HG02970 (cell line): ENCODE measurements around the gene PFAS.
A peak's percentile ranks its signal among the peaks of the same experiment; 100 is the strongest.

ENCODE experiments used
- ATAC-seq: cut with Tn5 transposase; IDR thresholded peaks from one replicate; pipeline ENCODE4 v1.9.1; 2021; ENCODE audit warnings: mild to moderate bottlenecking, moderate library complexity, moderate number of reproducible peaks; ENCODE audit not compliant: unreplicated experiment, low FRiP score

PFAS gene

DNA sequence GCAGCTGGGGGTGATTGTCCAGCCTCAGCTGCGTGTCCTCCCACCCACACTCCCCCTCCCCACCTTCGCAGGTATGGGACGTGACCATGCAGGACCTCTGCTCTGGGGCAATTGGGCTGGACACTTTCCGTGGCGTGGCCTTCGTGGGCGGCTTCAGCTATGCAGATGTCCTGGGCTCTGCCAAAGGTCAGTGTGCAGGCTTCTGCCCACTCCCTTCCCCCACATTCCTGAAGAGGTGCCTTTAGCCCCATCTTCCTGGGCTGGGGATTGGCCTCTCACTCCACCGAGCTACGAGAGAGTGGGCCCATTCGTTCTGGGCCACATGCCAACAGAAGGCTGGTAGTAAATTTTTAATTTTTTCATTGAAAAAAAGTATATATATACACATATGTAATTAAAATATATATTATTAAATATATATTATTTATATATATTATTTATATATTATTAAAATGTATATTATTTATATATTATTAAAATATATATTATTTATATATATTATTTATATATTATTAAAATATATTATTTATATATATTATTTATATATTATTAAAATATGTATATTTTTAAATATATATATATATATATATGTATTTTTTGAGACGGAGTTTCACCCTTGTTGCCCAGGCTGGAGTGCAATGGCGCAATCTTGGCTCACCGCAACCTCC, 18.5 kb downstream of the PFAS start:
- ATAC-seq, result no peak

DNA sequence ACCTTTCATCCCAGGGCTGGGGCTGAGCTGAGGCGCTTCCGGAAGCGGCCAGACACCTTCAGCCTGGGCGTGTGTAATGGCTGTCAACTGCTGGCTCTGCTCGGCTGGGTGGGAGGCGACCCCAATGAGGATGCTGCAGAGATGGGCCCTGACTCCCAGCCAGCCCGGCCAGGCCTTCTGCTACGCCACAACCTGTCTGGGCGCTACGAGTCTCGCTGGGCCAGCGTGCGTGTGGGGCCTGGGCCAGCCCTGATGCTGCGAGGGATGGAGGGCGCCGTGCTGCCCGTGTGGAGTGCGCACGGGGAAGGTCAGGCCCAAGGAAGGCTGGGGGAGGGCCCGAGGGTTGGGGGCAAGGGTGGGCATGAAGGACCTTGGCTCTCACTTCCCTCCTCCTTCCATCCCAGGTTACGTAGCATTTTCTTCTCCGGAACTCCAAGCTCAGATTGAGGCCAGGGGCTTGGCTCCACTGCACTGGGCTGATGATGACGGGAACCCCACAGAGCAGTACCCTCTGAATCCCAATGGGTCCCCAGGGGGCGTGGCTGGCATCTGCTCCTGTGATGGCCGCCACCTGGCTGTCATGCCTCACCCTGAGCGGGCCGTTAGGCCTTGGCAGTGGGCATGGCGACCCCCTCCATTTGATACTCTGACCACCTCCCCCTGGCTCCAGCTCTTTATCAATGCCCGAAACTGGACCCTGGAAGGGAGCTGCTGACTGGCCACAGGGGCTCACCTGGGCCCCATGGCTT, 19.6 kb downstream of the PFAS start:
- ATAC-seq, result no peak

DNA sequence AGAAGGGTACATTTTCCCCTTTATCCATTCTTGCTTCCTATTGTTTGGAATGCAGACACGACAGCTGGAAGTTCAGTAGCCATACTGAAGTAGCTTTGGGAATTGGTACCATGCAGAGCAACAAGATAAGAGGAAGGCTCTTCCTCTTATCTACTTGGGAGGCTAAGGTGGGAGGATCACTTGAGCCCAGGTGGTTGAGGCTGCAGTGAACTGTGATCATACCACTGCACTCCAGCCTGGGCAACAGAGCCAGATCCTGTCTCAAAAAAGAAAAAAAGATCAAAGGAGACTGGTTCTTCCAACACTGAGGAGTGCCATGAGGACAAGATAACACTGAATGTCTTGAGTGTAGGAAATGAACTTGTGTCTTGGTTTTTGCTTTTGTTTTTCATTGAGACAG, 23.3 kb downstream of the PFAS start:
- ATAC-seq, result no peak

DNA sequence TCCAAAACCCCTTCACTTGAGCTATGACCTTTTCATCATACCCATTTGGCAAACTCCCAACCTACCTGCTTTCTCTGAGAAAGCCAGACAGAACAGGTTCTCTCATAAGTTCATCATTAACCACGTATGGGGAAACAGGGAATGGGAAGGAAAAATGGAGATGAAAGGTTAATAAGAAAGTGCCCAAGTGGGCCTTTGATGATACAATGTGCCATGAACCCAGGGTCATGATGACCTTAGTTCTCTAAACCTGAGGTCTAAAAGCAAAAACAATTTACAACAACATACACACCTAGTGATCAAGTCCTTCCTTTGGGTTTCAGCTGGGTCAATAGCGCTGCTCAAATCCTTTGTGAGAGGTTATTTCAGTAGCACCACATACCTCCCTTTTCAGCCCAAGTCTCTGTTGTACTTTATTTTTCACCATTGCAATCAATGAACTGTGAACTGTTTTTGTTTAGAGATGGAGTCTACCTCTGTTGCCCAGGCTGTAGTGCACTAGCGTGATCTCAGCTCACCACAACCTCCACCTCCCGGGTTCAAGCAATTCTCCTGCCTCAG, 24.9 kb downstream of the PFAS start:
- no peak for ATAC-seq

DNA sequence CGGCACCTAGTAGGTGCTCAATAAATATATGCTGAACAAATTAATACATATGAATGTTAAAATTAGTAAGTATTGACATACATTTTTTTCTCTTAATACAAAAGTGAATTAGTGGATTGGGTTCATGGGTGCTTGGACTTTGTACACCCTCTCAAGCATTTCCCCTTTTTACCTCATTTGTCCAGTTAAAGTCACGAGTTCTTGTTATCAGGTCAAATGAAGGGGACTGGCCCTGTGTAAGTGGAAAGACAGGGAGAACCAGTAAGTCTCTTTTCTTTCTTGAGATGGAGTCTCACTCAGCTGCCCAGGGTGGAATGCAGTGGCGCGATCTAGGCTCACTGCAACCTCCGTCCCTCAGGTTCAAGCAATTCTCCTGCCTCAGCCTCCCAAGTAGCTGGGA, 25.7 kb downstream of the PFAS start:
- no peak for ATAC-seq

DNA sequence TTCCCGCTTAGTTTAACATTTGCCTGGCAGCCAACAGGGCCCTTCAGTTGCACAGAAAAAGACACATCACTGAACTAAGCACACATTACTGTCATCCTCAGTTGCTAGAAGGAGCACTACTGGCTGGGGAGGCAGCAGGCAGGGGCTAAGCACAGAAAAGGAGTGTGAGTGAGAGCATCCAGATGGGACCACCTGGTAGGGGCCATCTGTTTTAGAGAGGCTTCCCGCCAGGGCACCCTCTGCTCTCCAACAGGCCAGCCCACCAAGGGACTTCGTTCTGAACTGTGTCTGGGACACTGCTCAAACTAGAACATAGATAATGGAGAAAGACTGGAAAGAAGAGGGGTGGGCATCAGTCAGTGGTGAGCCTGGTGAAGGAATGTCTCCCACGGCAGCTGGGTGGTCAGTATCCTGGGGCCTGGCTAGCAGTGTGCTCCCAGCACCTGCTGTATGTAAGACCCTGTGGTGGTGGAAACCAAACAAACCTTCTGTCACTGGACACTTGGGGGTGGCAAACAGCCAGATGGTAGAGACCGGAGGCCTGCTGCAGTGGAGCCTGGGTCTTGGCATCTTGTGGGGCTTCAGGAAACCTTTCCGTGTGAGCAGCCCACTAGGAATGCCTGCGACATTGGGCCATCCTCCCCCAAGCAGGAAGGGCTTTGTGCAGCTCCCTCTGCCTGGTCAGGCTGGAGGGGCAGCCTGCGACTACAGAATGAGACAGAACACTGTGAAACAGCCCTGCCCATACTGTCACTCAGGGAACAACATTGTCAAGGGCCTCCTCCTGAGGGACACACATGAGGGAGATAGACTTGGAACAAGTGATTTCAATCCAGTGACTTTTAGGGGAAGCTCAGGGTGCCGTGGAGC, 26.6 kb downstream of the PFAS start:
- ATAC-seq, result no peak

DNA sequence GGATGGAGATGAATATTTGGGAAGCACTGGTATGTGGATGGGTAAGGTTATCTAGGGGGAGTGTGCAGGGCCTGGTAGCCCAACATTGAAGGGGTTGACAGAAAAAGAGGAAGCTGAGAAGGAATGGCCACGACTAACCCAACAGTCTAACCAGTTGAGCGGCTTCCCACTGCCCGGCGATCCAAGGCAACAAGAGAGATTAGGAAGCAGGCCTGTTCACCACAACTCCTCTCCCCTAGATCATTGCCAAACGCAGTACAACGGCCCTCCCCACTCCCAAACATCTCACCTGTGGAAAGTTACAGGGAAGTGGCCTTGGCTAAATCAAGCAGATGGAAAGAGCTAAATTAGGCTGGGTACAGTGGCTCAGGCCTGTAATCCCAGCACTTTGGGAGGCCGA, 28.2 kb downstream of the PFAS start:
- ATAC-seq, result no peak

DNA sequence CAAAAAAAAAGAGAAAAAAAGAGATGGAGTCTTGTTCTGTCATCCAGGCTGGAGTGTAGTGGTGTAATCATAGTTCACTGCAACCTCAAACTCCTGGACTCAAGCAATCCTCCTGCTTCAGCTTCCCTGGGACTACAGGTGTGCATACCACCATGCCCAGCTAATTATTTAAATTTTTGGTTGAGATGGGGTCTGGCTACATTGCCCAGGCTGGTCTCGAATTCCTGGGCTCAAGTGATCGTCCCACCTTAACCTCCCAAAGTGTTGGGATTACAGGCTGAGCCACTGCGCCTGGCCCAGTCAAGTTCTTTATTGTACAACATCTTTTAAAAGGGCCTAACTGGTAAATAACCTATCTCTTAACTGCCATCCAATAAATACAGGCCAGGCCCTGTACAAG, 33.3 kb downstream of the PFAS start:
- no peak for ATAC-seq

DNA sequence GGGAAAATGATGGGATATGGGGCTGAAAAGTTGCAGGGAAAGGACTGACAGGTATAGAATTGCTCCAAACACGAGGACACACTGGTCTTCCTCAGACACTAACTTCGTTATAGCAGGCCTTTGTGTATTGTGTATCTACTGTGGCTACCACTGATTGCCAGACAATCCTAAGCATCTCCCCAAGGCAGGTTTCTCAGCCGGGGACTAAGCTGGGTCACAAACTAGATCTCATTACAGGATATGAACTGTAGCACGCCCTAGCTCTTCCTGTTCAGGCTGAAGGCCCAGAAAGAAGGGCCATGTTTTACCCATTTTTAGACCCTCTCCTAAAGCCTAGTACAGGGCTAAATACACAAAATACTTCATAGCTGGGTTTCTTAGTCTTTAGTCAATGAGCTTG, 34.3 kb downstream of the PFAS start:
- ATAC-seq, result no peak

DNA sequence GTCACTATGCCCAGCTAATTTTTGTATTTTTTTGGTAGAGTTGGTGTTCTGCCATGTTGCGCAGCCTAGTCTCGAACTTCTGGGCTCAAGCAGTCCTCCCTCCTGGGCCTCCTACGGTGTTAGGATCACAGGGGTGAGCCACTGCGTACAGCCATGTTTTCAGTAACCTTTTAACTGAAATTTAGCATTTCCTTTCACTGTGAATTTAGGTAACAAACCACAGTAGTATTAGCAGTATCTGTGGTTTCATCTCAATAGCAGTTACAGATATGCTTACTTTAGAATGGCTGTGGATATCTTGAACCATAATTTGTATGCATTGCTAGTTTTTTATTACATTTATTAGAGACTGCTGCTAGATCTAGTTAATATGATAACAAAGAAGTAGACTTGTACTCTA, 35.0 kb downstream of the PFAS start:
- no peak for ATAC-seq

DNA sequence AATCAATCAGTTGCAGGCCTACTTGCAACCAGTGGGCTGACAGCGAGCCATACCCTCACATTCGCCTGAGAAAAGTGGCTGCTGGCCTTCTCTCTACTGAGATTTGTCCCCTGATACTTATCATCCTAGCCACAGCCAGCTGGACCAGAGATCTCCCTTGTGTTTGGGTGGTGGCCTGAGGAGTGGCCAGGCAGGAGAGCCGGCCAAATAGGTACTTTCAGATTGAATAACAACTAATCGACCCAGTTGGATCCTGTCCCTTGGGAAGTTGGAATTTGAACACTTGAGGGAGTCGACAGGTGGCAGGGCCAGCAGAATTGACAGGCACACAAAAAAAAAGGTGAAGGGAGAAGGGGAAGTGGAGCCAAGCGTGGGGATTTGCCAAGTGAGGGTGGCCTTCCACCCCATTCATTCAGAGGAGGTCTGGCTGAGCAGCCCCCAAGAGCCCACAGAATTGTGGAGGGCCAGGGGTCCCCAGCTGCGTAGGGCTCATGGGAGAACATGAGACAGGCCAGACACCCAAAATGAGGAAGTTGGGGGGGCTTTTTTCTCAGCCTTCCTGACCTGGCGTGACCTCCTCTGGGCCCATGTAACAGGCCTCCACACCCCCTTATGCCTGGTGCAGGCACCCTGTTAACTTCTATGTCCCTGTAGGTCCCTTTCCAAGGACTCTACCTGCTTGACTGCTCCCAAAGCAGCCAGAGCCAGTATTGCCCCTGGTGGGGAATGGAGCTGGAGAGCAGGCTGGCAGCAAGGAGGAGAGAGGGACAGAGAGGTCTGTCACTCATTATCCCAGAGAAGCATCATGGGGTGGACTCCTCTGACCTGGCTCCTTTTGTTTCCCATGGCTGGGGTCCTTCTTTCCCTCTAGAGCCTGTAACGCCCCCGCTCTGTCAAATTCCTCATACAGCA, 36.4 kb downstream of the PFAS start:
- ATAC-seq, result no peak

DNA sequence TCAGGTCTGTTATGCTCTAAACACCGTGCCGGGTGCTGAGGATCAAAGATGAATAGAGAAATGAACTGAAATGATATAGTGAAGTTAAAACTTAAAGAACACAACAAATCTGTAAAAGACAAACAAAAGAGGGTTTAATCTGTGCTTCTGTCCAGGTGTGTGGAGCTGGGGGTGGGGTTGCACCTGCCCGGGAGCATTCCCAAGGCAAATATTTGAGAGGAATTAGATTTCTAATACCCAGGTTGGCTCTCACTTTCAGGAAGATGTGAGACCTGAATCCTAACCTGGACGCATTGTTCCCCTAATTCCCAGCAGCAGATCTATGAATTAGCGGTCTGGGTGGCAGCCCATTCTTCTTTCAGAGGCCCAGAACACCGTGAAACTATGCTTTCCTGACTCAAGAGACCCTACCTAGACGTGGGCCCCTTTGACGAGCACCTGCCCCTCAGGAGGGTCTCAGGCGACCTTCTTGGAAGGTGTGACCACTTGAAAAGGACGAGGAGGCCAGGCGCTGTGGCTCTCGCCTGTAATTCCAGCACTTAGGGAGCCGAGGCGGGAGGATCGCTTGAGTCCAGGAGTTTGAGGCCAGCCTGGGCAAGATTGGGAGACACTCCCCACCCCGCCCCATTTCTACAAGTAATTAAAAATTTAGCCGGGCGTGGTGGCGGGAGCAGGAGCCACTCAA, 38.7 kb downstream of the PFAS start:
- ATAC-seq, result no peak

DNA sequence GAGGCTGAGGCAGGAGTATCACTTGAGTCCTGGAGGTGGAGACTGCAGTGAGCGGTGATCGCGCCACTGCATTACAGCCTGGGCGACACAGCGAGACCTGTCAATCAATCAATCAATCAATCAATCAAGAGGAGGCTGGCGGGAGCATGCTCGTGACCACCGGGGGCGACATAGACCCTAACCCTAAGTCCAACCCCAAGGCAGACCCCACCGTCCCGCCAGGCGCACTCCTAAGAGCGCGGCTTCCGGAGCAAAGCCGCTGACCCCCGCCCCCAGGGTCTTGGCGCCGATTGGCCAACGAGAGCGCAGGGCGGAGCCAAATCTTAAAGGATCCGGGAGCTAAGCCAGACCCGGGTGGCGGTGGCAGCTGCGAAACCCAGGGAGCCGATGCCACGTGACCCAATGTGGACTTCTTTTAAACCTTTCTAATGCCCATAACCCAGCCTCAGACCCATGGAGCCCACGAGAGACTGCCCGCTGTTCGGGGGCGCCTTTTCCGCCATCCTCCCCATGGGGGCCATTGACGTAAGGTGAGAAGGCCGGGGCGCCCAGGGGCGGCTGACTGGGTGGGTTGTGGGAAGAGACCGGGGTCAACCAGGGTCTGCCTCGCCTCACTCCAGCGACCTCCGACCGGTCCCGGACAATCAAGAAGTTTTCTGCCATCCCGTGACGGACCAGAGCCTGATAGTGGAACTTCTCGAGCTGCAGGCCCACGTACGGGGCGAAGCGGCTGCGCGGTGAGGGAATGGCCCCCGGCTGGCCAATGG, 39.4 kb downstream of the PFAS start, which contains the start of gene RANGRF:
RANGRF (plus strand) TSS at position 335 of the 767 bp plus-strand sequence; CDS start at position 454, 119 bp downstream.
- peak; percentile 75 for ATAC-seq

DNA sequence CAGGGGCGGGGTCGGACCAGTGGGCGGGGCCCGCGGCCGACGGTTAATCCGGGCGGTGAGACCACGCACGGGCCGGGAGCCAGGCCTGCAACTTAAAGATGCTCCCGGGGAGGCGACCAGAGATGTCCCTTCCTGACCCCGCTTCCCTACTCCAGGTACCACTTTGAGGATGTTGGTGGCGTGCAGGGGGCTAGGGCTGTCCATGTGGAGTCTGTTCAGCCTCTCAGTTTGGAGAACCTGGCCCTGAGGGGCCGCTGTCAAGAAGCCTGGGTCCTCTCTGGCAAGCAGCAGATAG, 40.0 kb downstream of the PFAS start:
- ATAC-seq, result peak; percentile 56

DNA sequence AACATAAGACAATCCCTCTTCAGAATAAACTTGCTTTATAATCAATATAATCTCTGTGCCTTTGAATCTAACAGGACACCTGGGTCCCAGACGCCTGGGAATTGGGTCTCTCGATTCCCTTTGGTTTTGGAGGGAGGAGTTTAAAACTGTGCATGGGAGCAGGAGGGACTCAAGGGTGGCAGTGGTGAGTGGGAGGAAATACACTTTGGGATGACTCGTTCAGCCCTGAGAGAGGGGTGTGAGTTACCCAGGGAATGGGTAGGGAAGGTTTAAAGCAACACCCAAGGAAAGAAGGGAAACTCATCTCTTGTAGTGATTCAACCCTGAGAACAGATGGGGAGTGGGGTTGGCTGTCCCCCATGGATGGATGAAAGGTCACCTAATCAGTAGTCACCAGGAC, 41.0 kb downstream of the PFAS start:
- no peak for ATAC-seq

DNA sequence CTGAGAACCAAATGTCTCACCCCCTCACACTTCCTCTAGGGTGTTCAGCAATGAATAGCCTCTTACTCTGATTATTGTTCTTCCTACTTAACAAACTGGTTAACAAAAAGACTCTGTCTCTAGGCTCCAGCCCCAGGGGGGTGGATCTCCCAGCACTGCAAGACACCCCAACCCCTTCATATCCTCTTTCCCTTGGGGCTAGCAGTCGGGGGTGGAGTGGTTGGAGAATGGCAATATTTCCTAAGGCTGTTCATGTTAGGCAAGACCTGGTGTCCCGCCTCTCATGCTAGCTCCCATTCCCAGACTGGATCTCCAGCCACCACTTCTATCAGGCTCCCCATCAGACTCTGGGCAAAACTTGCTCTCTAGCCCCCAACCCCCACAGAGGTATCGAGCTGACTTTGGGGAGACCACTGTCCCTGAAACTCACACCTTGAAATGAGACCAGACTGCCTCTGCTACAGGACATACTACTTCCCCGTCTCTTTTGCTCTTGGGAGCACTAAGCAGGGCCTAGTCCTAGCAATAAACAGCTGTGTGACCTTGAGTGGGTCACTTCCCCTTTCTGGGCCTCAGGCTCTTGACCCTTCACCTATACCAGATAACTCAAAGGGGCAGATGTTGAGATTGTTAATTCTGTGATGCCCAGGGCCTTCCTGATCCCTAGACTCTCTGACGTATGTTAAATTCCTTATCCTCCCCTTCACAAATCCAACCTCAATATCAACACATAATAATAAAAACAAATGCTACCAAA, 43.7 kb downstream of the PFAS start:
- no peak for ATAC-seq

DNA sequence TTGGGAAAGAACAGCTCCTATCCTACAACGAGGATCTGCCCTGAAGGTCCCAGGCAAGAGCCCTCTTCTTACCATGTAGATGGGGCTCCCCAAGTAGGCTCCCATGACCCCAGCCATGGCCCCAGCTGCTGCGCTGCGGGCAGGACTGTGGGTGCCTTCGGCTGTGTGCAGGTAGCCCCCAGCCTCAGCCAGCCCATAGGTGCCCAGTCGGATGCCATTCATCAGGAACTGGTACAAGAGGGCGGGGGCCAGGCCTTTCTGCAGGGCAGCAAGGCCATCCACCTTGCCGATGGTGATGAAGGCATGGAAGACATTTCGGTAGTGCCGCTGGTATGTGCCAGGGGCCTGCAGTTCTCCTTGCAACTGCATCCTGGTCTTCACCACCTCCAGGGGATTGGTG, 45.3 kb downstream of the PFAS start:
- no peak for ATAC-seq

DNA sequence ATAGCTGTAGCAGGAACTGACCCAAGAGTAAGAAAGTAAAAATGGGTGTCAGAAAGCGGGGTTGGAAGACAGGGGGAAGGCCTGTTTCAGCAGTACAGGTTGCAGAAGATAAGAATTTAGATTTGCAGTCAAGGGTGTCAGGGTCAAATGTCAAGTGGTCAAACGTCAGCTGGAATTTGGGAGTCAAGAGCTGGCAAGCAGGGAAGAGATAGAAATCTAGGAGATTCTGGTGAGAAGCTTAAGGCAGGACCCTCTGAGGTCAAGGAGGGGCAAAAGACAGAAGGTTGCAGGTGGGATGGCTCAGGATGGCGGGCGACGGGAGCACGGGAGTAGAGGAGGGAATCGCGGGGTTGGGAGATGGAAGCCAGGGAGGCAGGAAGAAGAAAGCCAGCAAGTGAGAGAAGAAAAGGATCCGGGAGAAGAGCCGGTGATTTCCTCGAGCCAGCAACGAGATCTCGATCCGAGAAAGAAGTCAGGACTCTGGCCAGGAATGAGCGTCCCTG, 45.8 kb downstream of the PFAS start:
- no peak for ATAC-seq
